ES-I3 (cell line): Measurements from ENCODE around the gene DHRS1.
A peak's percentile ranks its signal among the peaks of the same experiment; 100 is the strongest.
"Not testable (repeated sequence)": the region's sequence is repeated elsewhere in the genome, so short reads cannot be mapped to it uniquely, and the experiment has no call there.

Experiments used
- H3K36me3 ChIP-seq: 2 replicates; pipeline ENCODE4 v1.6.1; 2013; ENCODE audit warnings: mild to moderate bottlenecking, low read length, control low read depth, moderate library complexity; ENCODE audit not compliant: insufficient read depth
- H3K4me1 ChIP-seq: 2 replicates; pipeline ENCODE4 v1.6.1; 2013; ENCODE audit warnings: mild to moderate bottlenecking, control low read depth, low read length; ENCODE audit not compliant: insufficient read depth
- H3K9ac ChIP-seq: 2 replicates; pipeline ENCODE4 v1.6.1; 2013; ENCODE audit warnings: low read depth, mild to moderate bottlenecking, low read length, moderate library complexity
- H3K9me3 ChIP-seq: 2 replicates; pipeline ENCODE4 v1.6.1; 2013; ENCODE audit warnings: mild to moderate bottlenecking, low read length, moderate library complexity; ENCODE audit not compliant: control insufficient read depth, insufficient read depth

DHRS1 gene

DNA sequence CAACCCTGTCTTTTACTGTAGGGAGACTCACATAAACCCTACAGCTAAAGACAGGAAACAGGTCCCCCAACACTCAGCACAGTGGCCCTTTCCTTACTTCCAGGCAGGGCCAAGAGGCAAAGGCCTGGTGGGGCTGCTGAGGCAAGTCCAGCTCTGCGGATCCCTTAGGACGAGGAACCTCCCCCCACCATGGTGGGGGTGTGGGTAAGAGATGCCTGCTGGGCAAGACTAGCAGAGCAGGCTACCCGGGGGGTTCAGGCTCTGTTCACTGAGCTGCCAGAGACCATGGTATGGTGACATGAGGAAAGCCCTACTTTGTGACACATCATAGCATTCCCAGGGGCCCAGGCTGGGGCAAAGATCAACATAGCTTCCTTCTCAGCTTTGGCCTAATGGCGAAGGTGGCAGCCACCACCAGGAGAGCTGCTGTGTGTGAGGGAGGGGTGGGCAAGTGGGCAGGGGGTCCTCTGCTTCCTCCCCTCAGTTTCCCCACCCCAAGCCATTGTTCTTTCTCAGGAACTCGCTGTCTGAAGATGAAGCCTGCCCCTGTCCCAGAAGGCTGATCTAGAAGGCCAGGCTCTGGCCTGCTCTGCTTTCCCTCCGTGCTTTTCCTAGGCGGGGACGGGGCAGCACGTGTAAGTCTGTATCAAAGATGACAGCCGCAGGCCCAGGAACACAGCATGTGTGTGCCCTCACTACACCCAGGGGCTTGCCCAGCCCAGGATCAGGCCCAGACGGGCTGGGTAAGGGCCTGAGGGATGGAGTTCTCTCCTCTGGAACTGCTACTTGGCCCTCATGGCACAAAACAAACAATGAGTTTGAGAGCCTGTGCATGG lies 47.1 kb downstream of the DHRS1 start:
- H3K36me3 ChIP-seq, result no peaks in the 10 kb centered on the region
- H3K9ac ChIP-seq, result no peak overlapping the region
- no peaks in the 10 kb centered on the region for H3K9me3 ChIP-seq
- no peaks in the 10 kb centered on the region; the same call in 1 of the 2 replicates for H3K4me1 ChIP-seq

DNA sequence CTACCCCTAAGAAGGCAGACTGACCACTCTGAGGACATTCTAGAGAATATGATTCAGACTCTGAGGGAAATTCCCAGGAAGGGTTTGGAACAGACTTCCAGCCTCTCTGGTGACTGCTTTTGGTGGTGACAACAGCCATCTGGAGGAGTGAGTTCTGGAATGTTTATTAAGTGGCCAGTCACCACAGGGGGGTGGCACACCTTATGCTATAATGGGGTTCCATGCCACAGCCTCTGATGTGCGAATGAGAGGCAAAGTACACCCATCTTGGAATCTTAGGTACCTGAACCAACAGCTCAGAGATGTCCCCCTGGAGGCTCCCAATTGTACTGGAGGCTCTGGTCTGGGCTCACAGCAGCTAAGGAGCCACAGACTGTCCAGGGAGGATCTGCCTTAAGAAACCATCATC lies 47.7 kb downstream of the DHRS1 start:
- Histone ChIP-seq H3K9me3 (no peaks in the 10 kb centered on the region), H3K4me1 (no peaks in the 10 kb centered on the region; the same call in 1 of the 2 replicates), H3K9ac (no peak overlapping the region), H3K36me3 (no peaks in the 10 kb centered on the region)

DNA sequence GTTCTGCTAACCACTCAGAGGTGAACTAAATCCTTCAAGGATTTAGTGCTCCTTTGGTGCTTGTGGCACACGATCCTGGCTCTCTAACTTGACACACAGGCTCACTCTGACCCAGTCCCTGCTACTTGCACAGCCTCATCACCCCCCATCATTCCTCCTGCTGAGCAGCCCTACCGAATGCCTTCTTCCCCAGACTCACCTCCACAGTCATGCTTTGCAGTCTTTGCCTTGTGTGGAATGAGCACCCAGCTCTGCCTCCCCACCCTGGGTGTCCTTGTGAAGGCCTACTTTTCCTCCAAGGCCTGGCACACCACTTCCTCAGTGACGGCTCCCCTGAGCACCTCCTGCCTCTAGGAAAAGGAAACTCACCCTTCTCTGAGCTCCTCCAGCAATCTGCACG lies 49.2 kb downstream of the DHRS1 start:
- no peaks in the 10 kb centered on the region for H3K36me3 ChIP-seq
- no peaks in the 10 kb centered on the region; the same call in 1 of the 2 replicates for H3K4me1 ChIP-seq
- no peak overlapping the region for H3K9ac ChIP-seq
- H3K9me3 ChIP-seq, result no peaks in the 10 kb centered on the region

DNA sequence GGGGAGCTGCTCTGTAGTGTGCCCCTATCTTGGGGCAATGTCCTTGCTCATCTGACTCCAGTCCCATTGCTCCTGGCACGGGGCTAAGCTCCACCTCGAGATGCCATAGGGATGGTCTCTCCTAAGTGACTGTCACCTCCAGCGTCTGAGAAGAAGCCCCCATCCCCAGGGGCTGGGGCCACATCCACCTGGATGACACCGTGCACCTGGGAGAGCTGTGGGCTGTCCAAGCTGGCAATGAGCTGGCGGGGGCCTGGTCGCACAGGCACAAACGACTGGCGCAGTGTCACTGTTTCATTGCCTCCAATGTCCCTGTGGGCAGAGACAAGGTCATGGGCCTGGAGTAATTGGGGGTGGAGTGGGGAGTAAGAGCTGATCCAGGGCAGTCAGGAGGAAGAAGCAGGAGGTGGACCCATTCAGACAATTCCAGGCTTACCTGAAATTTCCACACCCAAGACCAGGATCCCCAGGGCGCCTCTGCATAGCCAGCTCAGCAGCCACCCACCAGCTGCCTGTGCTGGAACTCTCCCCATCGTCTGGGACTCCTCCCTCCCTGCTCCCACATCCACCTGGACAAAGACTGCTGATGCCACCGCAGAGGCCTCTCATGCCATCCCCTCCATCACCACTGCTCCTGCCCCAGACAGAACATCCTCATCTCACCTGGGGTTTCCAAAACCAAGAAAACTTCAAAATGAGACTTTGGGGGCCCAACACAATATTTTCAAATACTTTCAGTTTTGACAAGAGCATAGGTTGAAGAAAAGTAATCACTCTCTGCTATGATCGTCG lies 50.2 kb downstream of the DHRS1 start:
- H3K36me3 ChIP-seq, result no peaks in the 10 kb centered on the region

DNA sequence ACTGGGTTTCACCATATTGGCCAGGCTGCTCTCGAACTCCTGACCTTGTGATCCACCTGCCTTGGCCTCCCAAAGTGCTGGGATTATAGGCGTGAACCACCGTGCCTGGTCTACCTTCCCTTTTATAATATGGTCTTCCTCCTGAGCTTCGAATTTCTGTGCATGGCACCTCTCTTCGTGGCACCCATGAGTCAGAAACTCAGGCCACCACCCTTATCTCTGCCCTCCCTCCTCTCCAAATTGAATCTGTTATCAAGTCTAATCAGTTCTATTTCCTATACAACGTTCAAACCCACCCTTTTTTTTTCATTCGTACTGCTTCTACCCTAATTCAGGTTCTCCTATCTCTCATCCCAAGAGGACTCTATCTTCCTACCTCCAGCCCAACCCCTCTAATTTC lies 52.2 kb downstream of the DHRS1 start:
- H3K36me3 ChIP-seq, result no peaks in the 10 kb centered on the region
- H3K9ac ChIP-seq, result no peak overlapping the region
- no peaks in the 10 kb centered on the region for H3K9me3 ChIP-seq
- H3K4me1 ChIP-seq, result peaks cover 6% of the 10 kb centered on the region; the same call in 1 of the 2 replicates

More for the DNA sequence above, 50.2 kb downstream of the DHRS1 start:
- H3K4me1 ChIP-seq, result no peaks in the 10 kb centered on the region; the same call in 1 of the 2 replicates
- H3K9ac ChIP-seq, result no peak overlapping the region
- no peaks in the 10 kb centered on the region for H3K9me3 ChIP-seq

DNA sequence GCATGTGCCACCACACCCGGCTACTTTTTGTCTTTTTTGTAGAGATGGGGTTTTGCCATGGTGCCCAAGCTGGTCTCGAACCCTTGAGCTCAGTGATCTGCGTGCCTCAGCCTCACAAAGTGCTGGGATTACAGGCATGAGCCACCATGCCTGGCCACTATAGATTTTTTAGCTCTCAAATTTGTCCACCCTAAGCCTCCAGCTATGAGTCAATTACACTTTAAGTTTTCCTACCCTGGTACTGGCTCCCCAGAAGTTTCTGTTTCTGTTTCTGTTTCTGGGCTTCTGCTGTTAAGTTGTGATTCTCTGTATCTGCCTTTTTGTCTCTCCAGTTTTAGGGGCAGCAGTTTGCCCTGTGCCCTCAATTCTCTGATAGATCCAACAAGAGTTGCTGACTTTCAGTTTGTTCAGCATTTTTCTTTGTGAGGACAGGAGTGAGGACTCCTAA lies 52.8 kb downstream of the DHRS1 start:
- H3K9me3 ChIP-seq, result no peaks in the 10 kb centered on the region
- H3K9ac ChIP-seq, result no peak overlapping the region
- peaks cover 6% of the 10 kb centered on the region; the same call in 1 of the 2 replicates for H3K4me1 ChIP-seq
- no peaks in the 10 kb centered on the region for H3K36me3 ChIP-seq

DNA sequence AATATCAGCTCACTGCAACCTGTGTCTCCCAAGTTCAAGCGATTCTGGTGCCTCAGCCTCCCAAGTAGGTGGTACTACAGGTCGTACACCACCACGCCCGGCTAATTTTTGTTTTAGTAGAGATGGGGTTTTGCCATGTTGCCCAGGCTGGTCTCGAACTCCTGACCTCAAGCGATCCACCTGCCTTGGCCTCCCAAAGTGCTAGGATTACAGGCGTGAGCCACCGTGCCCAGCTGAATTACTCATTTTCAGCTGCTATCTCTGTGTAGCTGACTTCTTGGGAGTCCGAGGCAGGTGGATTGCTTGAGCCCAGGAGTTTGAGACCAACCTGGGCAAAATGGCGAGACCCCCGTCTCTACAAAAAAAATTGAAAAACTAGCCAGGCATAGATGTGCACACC lies 54.2 kb downstream of the DHRS1 start:
- not testable (repeated sequence) for H3K9ac ChIP-seq, H3K4me1 ChIP-seq, H3K36me3 ChIP-seq, H3K9me3 ChIP-seq

DNA sequence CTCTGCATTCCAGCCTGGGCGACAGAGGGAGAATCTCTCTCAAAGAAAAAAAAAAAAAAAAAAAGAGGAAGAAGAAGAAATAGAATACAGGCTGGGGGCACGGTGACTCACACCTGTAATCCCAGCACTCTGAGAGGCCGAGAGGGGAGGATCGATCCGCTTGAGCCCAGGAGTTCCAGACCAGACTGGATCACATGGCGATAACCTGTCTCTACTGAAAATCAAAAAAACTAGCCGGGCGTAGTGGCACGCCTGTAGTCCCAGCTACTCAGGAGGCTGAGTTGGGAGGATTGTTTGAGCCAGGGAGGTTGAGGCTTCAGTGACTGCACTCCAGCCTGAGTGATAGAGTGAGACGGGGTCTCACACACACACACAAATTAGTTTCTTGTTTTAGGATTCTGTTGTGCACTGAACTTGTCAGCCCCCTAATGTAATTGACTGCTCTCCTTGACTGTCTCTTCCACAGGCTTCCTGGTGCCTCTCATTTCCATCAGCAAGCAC lies 56.2 kb downstream of the DHRS1 start:
- Histone ChIP-seq H3K4me1 (peaks cover 6% of the 10 kb centered on the region; the same call in 1 of the 2 replicates), H3K36me3 (peaks cover 12% of the 10 kb centered on the region), H3K9me3 (no peaks in the 10 kb centered on the region), H3K9ac (peak overlapping the region; percentile 70)

DNA sequence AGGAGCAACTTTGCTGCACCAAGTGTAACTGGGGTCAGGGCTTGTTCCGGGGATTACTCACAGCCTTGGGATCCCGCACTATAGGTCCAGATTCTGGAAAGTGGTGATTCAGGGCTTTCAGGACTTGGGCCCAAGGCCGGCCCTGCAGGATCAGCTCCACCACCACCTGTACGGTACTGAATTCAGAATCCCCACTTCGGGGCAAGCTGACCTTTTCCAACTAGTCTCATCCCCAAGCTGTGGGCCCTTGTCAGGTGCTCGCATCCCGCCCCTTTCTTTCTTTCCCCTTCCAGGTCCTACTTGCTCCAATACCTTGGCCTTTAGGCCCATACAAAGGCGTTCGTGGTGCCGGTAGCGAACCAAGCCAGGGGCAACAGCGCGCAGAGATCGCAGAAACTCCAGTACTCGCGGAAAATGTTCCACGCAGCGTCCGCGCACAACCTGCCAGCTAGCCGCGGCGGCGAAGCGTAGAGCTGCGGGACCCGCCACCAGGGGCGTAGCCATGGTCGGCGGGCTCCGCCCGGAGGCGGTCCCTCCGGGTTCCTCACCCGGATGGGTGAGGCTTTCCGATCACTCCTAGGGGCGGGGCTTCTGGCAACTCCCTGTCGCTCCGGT lies 57.6 kb downstream of the DHRS1 start:
- Histone ChIP-seq H3K9me3 (no peaks in the 10 kb centered on the region), H3K36me3 (peaks cover 17% of the 10 kb centered on the region), H3K9ac (peak overlapping the region; percentile 70), H3K4me1 (peaks cover 6% of the 10 kb centered on the region; the same call in 1 of the 2 replicates)
